HEK293T (cell line): Measurements from ENCODE around the gene FAM124A.

Experiments
- CTCF ChIA-PET: fragments of 350-600 bp; formaldehyde crosslinking; extraction: SDS; loops from one replicate; lab custom pipeline; 2021; ENCODE audit warnings: antibody characterized with exemption, inconsistent platforms; lab: Yijun Ruan, JAX
- POLR2A ChIA-PET: fragments of 350-600 bp; formaldehyde crosslinking; extraction: SDS; loops from one replicate; lab custom pipeline; 2020; ENCODE audit warnings: antibody characterized with exemption, inconsistent platforms; lab: Yijun Ruan, JAX
- DNase-seq: peaks from one replicate; pipeline ENCODE4 v3.0.0; 2012; ENCODE audit warnings: mixed read lengths; ENCODE audit errors: extremely low spot score
- ARNT ChIP-seq: fragments of 450-650 bp; IDR thresholded peaks from 2 replicates; pipeline ENCODE4 v1.6.1; 2017; ENCODE audit warnings: mild to moderate bottlenecking
- BHLHE40 ChIP-seq: fragments of 450-650 bp; IDR thresholded peaks from 2 replicates; pipeline ENCODE4 v1.6.1; 2016; ENCODE audit warnings: mild to moderate bottlenecking, moderate library complexity, borderline replicate concordance
- CTBP1 ChIP-seq: fragments of 450-650 bp; IDR thresholded peaks from 2 replicates; pipeline ENCODE4 v1.6.1; 2016; ENCODE audit warnings: borderline replicate concordance
- ELF4 ChIP-seq: fragments of 450-650 bp; IDR thresholded peaks from 2 replicates; pipeline ENCODE4 v1.6.1; 2017; ENCODE audit warnings: antibody characterized with exemption
- FOXA1 ChIP-seq: fragments of 450-650 bp; IDR thresholded peaks from 2 replicates; pipeline ENCODE4 v1.6.1; 2016; ENCODE audit warnings: mild to moderate bottlenecking
- FOXK2 ChIP-seq: fragments of 450-650 bp; IDR thresholded peaks from 2 replicates; pipeline ENCODE4 v1.6.1; 2016; ENCODE audit warnings: mild to moderate bottlenecking
- FOXM1 ChIP-seq: fragments of 450-650 bp; IDR thresholded peaks from 2 replicates; pipeline ENCODE4 v1.6.1; 2017; ENCODE audit warnings: mild to moderate bottlenecking, borderline replicate concordance
- HDGF ChIP-seq: fragments of 450-650 bp; IDR thresholded peaks from 2 replicates; pipeline ENCODE4 v1.6.1; 2017; ENCODE audit warnings: antibody characterized with exemption, borderline replicate concordance
- L3MBTL2 ChIP-seq: fragments of 450-650 bp; conservative IDR thresholded peaks from 2 replicates; pipeline ENCODE4 v1.6.1; 2016; ENCODE audit warnings: mild to moderate bottlenecking
- LEF1 ChIP-seq: fragments of 450-650 bp; IDR thresholded peaks from 2 replicates; pipeline ENCODE4 v1.6.1; 2017; ENCODE audit warnings: mild to moderate bottlenecking, borderline replicate concordance
- NFRKB ChIP-seq: fragments of 450-650 bp; IDR thresholded peaks from 2 replicates; pipeline ENCODE4 v1.6.1; 2016; ENCODE audit warnings: mild to moderate bottlenecking, moderate library complexity
- SP1 ChIP-seq: fragments of 450-650 bp; IDR thresholded peaks from 2 replicates; pipeline ENCODE4 v1.6.1; 2017
- SUZ12 ChIP-seq: fragments of 450-650 bp; IDR thresholded peaks from 2 replicates; pipeline ENCODE4 v1.6.1; 2016; ENCODE audit warnings: mild to moderate bottlenecking
- TARDBP ChIP-seq: fragments of 450-650 bp; IDR thresholded peaks from 2 replicates; pipeline ENCODE4 v1.6.1; 2016
- ZNF384 ChIP-seq: fragments of 450-650 bp; IDR thresholded peaks from 2 replicates; pipeline ENCODE4 v1.6.1; 2016
- TF ChIP-seq, protein P1 (sequence below): fragments of 450-650 bp; IDR thresholded peaks from 2 replicates; pipeline ENCODE4 v1.6.1; 2016

The FAM124A gene

DNA sequence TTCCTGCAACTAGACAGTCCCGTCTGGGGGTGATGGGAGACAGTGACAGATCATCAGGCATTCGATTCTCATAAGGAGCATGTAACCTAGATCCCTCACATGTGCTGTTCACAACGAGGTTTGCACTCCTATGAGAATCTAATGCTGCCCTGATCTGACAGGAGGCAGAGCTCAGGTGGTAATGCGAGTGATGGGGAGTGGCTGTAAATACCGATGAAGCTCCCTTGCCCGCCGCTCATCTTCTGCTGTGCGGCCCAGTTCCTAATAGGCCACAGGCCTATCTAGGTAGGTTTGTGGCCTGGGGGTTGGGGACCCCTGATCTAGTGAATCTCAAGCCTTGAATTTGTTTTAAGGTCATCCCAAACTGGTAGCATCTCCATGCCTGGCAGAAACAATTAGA lies 27.3 kb upstream of the FAM124A start:
- TF ChIP-seq FOXM1 (no peak), ELF4 (no peak), SP1 (no peak), ARNT (no peak), HDGF (no peak), SUZ12 (no peak), FOXA1 (no peak), L3MBTL2 (no peak), LEF1 (no peak), ZNF384 (no peak), NFRKB (no peak), FOXK2 (no peak), BHLHE40 (no peak), CTBP1 (no peak), TARDBP (no peak)
- TF ChIP-seq, protein P1, sequence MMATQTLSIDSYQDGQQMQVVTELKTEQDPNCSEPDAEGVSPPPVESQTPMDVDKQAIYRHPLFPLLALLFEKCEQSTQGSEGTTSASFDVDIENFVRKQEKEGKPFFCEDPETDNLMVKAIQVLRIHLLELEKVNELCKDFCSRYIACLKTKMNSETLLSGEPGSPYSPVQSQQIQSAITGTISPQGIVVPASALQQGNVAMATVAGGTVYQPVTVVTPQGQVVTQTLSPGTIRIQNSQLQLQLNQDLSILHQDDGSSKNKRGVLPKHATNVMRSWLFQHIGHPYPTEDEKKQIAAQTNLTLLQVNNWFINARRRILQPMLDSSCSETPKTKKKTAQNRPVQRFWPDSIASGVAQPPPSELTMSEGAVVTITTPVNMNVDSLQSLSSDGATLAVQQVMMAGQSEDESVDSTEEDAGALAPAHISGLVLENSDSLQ = no peak
- ChIA-PET POLR2A (no interaction called here), CTCF (no interaction called here)
- DNase-seq = no peak

DNA sequence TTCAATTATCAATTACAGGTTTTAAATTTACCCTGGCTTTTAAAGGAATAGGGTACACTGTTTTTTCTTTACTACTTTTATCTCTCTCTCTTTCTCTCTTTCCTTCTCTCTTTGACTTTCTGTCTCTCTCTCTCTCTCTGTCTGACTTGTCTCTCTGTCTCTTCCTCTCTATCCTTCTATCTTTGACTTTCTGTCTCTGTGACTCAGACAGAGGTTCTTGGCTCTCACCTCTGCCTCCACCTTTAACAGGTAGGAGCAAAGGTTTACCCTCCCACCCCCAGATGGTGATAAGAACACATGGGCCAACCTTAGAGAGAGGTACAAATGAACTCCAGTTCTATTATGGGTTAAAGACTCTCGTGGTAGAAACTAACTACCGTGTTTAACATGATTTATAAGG lies 20.3 kb upstream of the FAM124A start:
- TF ChIP-seq HDGF (no peak), TARDBP (no peak), ZNF384 (no peak), BHLHE40 (no peak), FOXM1 (no peak), FOXA1 (no peak), L3MBTL2 (no peak), ARNT (no peak), SP1 (no peak), CTBP1 (no peak), NFRKB (no peak)
- TF ChIP-seq, protein P1 = no peak
- DNase-seq = no peak
- ChIA-PET POLR2A (no interaction called here), CTCF (no interaction called here)

DNA sequence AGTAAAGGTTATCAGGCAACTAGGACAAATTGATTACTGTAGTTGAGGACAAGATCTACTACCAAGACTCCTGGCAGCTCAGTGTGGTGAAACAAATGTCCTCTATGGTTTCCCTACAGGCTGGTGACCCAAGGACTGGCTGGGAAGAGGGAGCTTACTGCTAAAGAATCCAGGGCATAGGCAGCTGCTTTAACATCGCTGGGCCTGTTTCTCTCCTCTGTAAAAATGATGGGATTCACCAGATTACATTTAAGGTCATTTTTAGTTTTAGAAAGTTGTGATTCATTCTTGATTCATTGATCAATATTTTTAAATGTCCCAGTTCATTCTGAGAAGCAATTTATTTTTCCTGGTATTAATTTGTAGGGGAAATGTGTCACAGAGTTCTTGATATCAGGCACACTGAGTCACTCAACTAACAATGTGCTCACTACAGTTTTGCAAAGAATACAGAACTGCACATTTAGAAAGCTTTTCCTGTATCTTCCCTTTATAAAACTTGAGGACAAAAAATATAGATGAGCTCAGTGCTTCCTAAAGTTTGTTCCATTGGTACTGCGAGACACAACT lies 19.6 kb upstream of the FAM124A start:
- ChIA-PET POLR2A (no interaction called here), CTCF (no interaction called here)
- TF ChIP-seq, protein P1 = no peak
- no peak for TF ChIP-seq ARNT
- no peak for TF ChIP-seq FOXA1
- no peak for TF ChIP-seq BHLHE40
- TF ChIP-seq L3MBTL2 = no peak
- TF ChIP-seq SP1 = no peak
- no peak for TF ChIP-seq FOXK2
- no peak for TF ChIP-seq ZNF384
- no peak for TF ChIP-seq HDGF
- TF ChIP-seq NFRKB = no peak
- TF ChIP-seq ELF4 = no peak
- no peak for DNase-seq

DNA sequence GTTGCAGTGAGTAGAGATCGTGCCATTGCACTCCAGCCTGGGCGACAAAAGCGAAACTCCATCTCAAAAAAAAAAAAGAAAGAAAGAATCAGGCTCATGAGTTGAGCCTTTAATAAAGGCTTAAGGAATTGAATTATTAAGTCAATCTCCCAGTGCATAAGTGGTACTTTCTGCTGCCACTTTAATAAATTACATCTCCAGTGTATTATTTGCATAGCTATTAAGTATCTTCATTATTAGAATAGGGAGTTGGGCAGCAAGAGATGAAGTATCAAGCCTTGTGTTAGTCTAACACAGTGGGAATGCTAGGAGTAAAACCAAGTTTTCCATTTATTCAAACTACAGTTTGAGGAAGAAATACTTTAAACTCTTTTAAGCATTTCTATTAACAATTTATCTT lies 15.6 kb upstream of the FAM124A start:
- DNase-seq = no peak
- ChIA-PET POLR2A (no interaction called here), CTCF (interaction anchor here (1.1 kb wide), 1 partner anchor 17 kb away, joined by 12 read pairs; no protein-coding TSS in a partner anchor)
- TF ChIP-seq SP1 (no peak), FOXA1 (no peak), BHLHE40 (no peak), TARDBP (no peak), ARNT (no peak), LEF1 (no peak), CTBP1 (no peak), NFRKB (no peak), FOXK2 (no peak), SUZ12 (no peak)

DNA sequence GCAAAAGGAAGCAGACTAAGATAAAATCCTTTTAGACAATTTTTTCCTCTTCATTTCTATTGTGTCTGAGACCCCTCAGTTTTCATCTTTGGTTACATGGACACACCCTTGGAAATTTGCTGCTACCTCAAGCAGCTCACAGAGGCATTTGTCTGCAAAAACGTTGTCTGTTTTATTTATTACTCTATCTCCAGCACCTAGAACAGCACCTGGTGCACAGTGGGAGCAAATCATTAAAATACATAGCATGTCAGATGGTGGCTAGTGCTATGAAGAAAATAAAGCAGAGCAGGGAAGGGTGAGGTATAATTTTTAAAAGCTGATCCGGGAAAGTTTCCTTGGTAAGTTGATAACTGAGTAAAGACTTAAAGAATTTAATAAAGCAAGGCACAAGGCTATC lies 14.3 kb upstream of the FAM124A start:
- TF ChIP-seq LEF1 = no peak
- no peak for TF ChIP-seq NFRKB
- no peak for TF ChIP-seq L3MBTL2
- no peak for TF ChIP-seq FOXM1
- no peak for TF ChIP-seq BHLHE40
- TF ChIP-seq FOXA1 = no peak
- TF ChIP-seq SUZ12 = no peak
- TF ChIP-seq, protein P1 = no peak
- no peak for TF ChIP-seq HDGF
- TF ChIP-seq ELF4 = no peak
- ChIA-PET POLR2A (no interaction called here), CTCF (no interaction called here)
- no peak for DNase-seq
